Natural killer cell (primary cell): ENCODE results near the gene LRP1B. TPM values are rescaled to one million over a fixed set of nuclear protein-coding genes. Genes with fewer than 3 reads are reported as not detected.

Experiments used
- ATAC-seq, 3 donors: fragments of 150-1000 bp in 2 of 3; fragments of 200-7000 bp in 1 of 3; cut with Tn5 transposase; 1 replicate in 1 of 3; 2 replicates in 2 of 3; pipeline ENCODE4 v1.10.0; 2021; ENCODE audit warnings: mild to moderate bottlenecking in 2 of 3, moderate library complexity in 2 of 3
- DNase-seq, 2 donors: peaks; one replicate each; pipeline versions ENCODE4 v3.0.0 to v3.0.0-alpha.2; 2013 to 2021; ENCODE audit warnings: mixed read lengths in 1 of 2
- H3K27ac ChIP-seq: one replicate; pipeline ENCODE4 v1.5.1; 2013; ENCODE audit warnings: mild to moderate bottlenecking, low read length
- H3K27me3 ChIP-seq: one replicate; pipeline ENCODE4 v1.6.1; 2013; ENCODE audit warnings: low read length; ENCODE audit not compliant: control insufficient read depth, insufficient read depth
- H3K36me3 ChIP-seq: one replicate; pipeline ENCODE4 v1.6.1; 2013; ENCODE audit warnings: low read length; ENCODE audit not compliant: control insufficient read depth, insufficient read depth
- H3K4me1 ChIP-seq: one replicate; pipeline ENCODE4 v1.6.1; 2013; ENCODE audit warnings: low read length; ENCODE audit not compliant: control insufficient read depth, insufficient read depth
- H3K4me3 ChIP-seq: one replicate; pipeline ENCODE4 v1.5.1; 2013; ENCODE audit warnings: low read length
- H3K9me3 ChIP-seq: one replicate; pipeline ENCODE4 v1.6.1; 2013; ENCODE audit warnings: low read length; ENCODE audit not compliant: control insufficient read depth, insufficient read depth
- H3K27ac Mint-ChIP-seq, 2 donors: one replicate each; pipeline ENCODE4 v1.8.0; 2022; ENCODE audit warnings: mild to moderate bottlenecking in 2 of 2, mixed read lengths in 2 of 2, moderate library complexity in 1 of 2
- H3K27me3 Mint-ChIP-seq, 2 donors: one replicate each; pipeline ENCODE4 v1.8.0; 2022; ENCODE audit warnings: low read depth in 2 of 2, mixed read lengths in 2 of 2
- H3K36me3 Mint-ChIP-seq: one replicate; pipeline ENCODE4 v1.8.0; 2022; ENCODE audit warnings: mixed read lengths
- H3K4me1 Mint-ChIP-seq, 2 donors: one replicate each; pipeline ENCODE4 v1.8.0; 2022; ENCODE audit warnings: mixed read lengths in 2 of 2
- H3K4me3 Mint-ChIP-seq: one replicate; pipeline ENCODE4 v1.8.0; 2022; ENCODE audit warnings: mild to moderate bottlenecking, moderate library complexity, mixed read lengths
- H3K9me3 Mint-ChIP-seq, 2 donors: one replicate each; pipeline ENCODE4 v1.8.0; 2022; ENCODE audit warnings: mixed read lengths in 2 of 2
- CTCF ChIP-seq: fragments of 200-600 bp; IDR thresholded peaks from one replicate; pipeline ENCODE4 v1.8.0; 2022; ENCODE audit warnings: antibody characterized with exemption
- WGBS: methylation state at CpG from one replicate; pipeline ENCODE4 v1.1.7; 2013; ENCODE audit warnings: missing lambda C conversion rate; ENCODE audit not compliant: insufficient coverage; 5-methylcytosine and 5-hydroxymethylcytosine counted together
- intact Hi-C: fragments of 100-400 bp; cut with micrococcal nuclease; formaldehyde crosslinking; loops from one replicate; pipeline ENCODE4 v1.14.2; 2022
- total RNA-seq, 4 donors: library from RNA; stranded (reverse); fragments of 120-200 nt in 1 of 4; gene quantifications; one replicate each; pipeline versions ENCODE4 v1.2.3 to v1.2.4, GENCODE V29; 2013 to 2022

LRP1B gene
- total RNA-seq, 3 donors from 2014 or later (not counting 1 experiment from before 2014, with no cell fraction given): 0.05 TPM; not detected in 2

DNA sequence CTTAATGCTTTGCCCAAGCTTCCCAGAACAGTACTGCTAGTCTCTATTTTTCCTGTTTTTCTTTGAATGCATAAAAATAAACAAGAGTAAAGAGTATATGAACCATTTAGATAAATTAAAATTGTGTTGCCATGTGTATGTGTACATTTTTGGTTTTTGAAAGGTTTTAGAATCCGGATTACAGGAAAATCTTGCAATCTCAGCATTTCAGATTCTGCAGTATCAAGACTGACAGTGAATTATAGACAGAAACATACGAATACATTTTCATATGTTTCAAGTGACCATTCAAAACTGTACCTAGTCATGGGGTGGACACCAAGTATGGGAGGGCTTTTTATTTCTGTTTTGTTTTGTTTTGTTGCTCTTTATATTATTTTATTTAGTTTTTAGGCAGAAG, 604.1 kb downstream of the LRP1B start:
- H3K27me3 Mint-ChIP-seq: no peaks in the 10 kb centered on the region
- Histone ChIP-seq H3K36me3 (no peaks in the 10 kb centered on the region), H3K9me3 (no peaks in the 10 kb centered on the region), H3K4me3 (no peak overlapping the region), H3K4me1 (no peaks in the 10 kb centered on the region), H3K27ac (no peak overlapping the region), H3K27me3 (no peaks in the 10 kb centered on the region)
- DNase-seq: no peak
- peaks cover 2 to 10% of the 10 kb centered on the region in 2 donors for H3K9me3 Mint-ChIP-seq
- 92% methylated on average over 2 of the region's 2 CpGs for whole genome bisulfite sequencing
- no peak for TF ChIP-seq CTCF
- peaks cover 8% of the 10 kb centered on the region for H3K36me3 Mint-ChIP-seq
- no peak for ATAC-seq
- no peaks in the 10 kb centered on the region for H3K4me1 Mint-ChIP-seq
- intact Hi-C loops: no loop called here
- no peak overlapping the region for H3K4me3 Mint-ChIP-seq
- no peak overlapping the region for H3K27ac Mint-ChIP-seq

- DNase-seq: no peak
- no peak for ATAC-seq
- Mint-ChIP-seq H3K4me1 (no peaks in the 10 kb centered on the region), H3K27ac (no peak overlapping the region), H3K4me3 (no peak overlapping the region), H3K36me3 (peaks cover 8% of the 10 kb centered on the region), H3K27me3 (no peaks in the 10 kb centered on the region), H3K9me3 (peaks cover 2 to 12% of the 10 kb centered on the region in 2 donors)
- Histone ChIP-seq H3K9me3 (no peaks in the 10 kb centered on the region), H3K27ac (no peak overlapping the region), H3K4me3 (no peak overlapping the region), H3K27me3 (no peaks in the 10 kb centered on the region), H3K4me1 (no peaks in the 10 kb centered on the region), H3K36me3 (no peaks in the 10 kb centered on the region)
- 94% methylated on average over 2 of the region's 3 CpGs for WGBS
- no peak for TF ChIP-seq CTCF
- intact Hi-C loops: no loop called here
Measured at GRCh38 chr2:141524777-141525176, 606.0 kb downstream of the LRP1B start.

DNA sequence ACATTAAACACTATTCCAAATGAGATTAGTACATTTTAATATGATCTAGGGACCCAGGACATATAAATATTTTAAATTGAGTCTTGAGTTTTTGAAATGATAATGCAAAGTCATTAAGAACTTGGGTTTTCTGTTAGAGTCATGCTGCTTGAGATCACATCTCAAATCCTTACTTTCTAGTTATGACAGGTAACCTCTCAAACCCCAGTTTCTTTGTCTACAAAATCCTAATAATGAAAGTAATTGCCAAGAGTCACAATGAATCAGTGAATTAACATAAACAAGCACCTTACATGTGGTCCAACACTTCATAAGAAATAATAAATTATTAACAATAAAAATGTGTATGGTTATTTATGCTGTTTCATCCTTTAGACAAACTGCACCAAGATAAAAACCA, 607.6 kb downstream of the LRP1B start:
- peaks cover 2 to 10% of the 10 kb centered on the region in 2 donors for H3K9me3 Mint-ChIP-seq
- no peak overlapping the region for H3K27ac ChIP-seq
- H3K4me3 Mint-ChIP-seq: no peak overlapping the region
- H3K36me3 ChIP-seq: no peaks in the 10 kb centered on the region
- H3K27me3 Mint-ChIP-seq: no peaks in the 10 kb centered on the region
- no peaks in the 10 kb centered on the region for H3K4me1 Mint-ChIP-seq
- H3K4me3 ChIP-seq: no peak overlapping the region
- no peaks in the 10 kb centered on the region for H3K27me3 ChIP-seq
- H3K9me3 ChIP-seq: no peaks in the 10 kb centered on the region
- no peak for TF ChIP-seq CTCF
- ATAC-seq (no peak), DNase-seq (no peak)
- H3K36me3 Mint-ChIP-seq: peaks cover 8% of the 10 kb centered on the region
- intact Hi-C loops: no loop called here
- no peaks in the 10 kb centered on the region for H3K4me1 ChIP-seq
- H3K27ac Mint-ChIP-seq: no peak overlapping the region

DNA sequence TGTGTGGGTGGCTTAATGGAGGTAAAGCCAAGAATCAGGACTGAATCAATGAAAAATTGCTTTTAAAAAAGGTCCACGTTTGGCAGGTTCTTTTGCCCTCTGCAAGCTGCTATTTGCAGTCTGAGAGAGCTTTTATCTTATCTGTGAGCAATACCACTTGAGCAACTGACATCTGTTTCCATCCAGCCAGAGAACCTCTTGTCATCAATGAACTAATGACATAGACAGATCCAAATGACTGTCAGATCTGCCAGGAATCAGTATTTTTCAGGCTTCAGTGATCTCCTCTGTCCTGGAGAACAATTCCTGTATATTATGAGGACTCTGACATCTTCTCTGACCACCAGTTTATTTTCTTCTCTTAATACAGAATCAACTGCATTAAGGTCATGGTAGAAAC, 608.1 kb downstream of the LRP1B start:
- intact Hi-C loops: no loop called here
- Histone ChIP-seq H3K9me3 (no peaks in the 10 kb centered on the region), H3K36me3 (no peaks in the 10 kb centered on the region), H3K4me3 (no peak overlapping the region), H3K4me1 (no peaks in the 10 kb centered on the region), H3K27ac (no peak overlapping the region), H3K27me3 (no peaks in the 10 kb centered on the region)
- ATAC-seq (no peak), DNase-seq (no peak)
- Mint-ChIP-seq H3K36me3 (peaks cover 8% of the 10 kb centered on the region), H3K27me3 (no peaks in the 10 kb centered on the region), H3K27ac (no peak overlapping the region), H3K4me3 (no peak overlapping the region), H3K4me1 (no peaks in the 10 kb centered on the region), H3K9me3 (peaks cover 5 to 14% of the 10 kb centered on the region in 2 donors)
- WGBS: 60% methylated on average over 1 of the region's 1 CpG
- TF ChIP-seq CTCF: no peak
